K562 (cell line): Measurements from ENCODE around the gene SCARF2. TPM values are rescaled to one million over a fixed set of nuclear protein-coding genes. Genes with fewer than 3 reads are reported as not detected.

Source experiments
- ATAC-seq: fragments of 200-7000 bp; cut with Tn5 transposase; 3 replicates; pipeline ENCODE4 v1.9.1; 2020; ENCODE audit warnings: moderate library complexity
- BruUV-seq: library from RNA; stranded (reverse); fragments of 400-500 nt; replicated peaks from 2 replicates; lab custom pipeline; 2021; lab: Mats Ljungman, UMichigan
- CTCF ChIA-PET: fragments of 300-600 bp; formaldehyde crosslinking; extraction: SDS; loops from one replicate; lab custom pipeline; 2021; ENCODE audit warnings: low intra/inter-chr PET ratio; lab: Yijun Ruan, JAX
- POLR2A ChIA-PET: fragments of 300-600, 350-650 bp; sonication (Branson Sonifier 250); formaldehyde crosslinking; extraction: SDS; loops from one replicate; lab custom pipeline; 2021; ENCODE audit warnings: antibody characterized with exemption, inconsistent platforms; lab: Yijun Ruan, JAX
- DNase-seq, 4 experiments: peaks; one replicate each; pipeline versions ENCODE4 v3.0.0 to v3.0.0-alpha.2; 2011 to 2018; ENCODE audit warnings: low spot score in 3 of 4, mixed read lengths in 3 of 4; ENCODE audit errors: extremely low read depth in 1 of 4
- FAIRE-seq: peaks from 2 replicates; lab custom pipeline; 2011; peaks lifted over from hg19 to GRCh38; lab: Jason Lieb, UNC
- H2AFZ ChIP-seq: 2 replicates; pipeline ENCODE4 v1.6.0; 2011; ENCODE audit warnings: low read depth, low read length, control low read depth, inconsistent platforms
- H3K27ac ChIP-seq: fragments of 200-600 bp; 3 replicates; pipeline ENCODE4 v1.8.0; 2011; ENCODE audit warnings: low read depth, mild to moderate bottlenecking, control low read depth, inconsistent platforms, low read length, moderate library complexity, mixed read lengths; ENCODE audit errors: extremely low read depth
- H3K27me3 ChIP-seq, 2 experiments: fragments of 300-600 bp in 1 of 2; 2 replicates in 1 of 2; 3 replicates in 1 of 2; pipeline versions ENCODE4 v1.6.0 to v1.8.0; 2011; ENCODE audit warnings: inconsistent platforms in 2 of 2, low read length in 2 of 2, mild to moderate bottlenecking in 1 of 2, mixed read lengths in 1 of 2, moderate library complexity in 1 of 2; ENCODE audit not compliant: control insufficient read depth in 2 of 2, insufficient read depth in 2 of 2
- H3K36me3 ChIP-seq: fragments of 300-600 bp; 3 replicates; pipeline ENCODE4 v1.8.0; 2011; ENCODE audit warnings: mild to moderate bottlenecking, low read length, inconsistent platforms; ENCODE audit not compliant: control insufficient read depth, insufficient read depth
- H3K4me1 ChIP-seq, 2 experiments: fragments of 200-600 bp in 1 of 2; replicated peaks in 1 of 2; 2 replicates in 1 of 2; 3 replicates in 1 of 2; pipeline versions ENCODE4 v1.5.1 to v1.8.0; 2011; ENCODE audit warnings: inconsistent platforms in 2 of 2, low read length in 2 of 2, mild to moderate bottlenecking in 1 of 2, mixed read lengths in 1 of 2, moderate library complexity in 1 of 2; ENCODE audit not compliant: control insufficient read depth in 2 of 2, insufficient read depth in 2 of 2
- H3K4me2 ChIP-seq: 2 replicates; pipeline ENCODE4 v1.6.1; 2011; ENCODE audit warnings: low read length, control low read depth, inconsistent platforms, mixed read lengths; ENCODE audit not compliant: insufficient read depth
- H3K4me3 ChIP-seq: fragments of 200-600 bp; sonication (generic), shearing (Covaris generic); 2 replicates; pipeline ENCODE4 v1.5.1; 2016; ENCODE audit warnings: control low read depth, inconsistent platforms
- H3K79me2 ChIP-seq: fragments of 200-600 bp; 3 replicates; pipeline ENCODE4 v1.8.0; 2011; ENCODE audit warnings: low read length, inconsistent platforms; ENCODE audit not compliant: control insufficient read depth, insufficient read depth
- H3K9ac ChIP-seq, 2 experiments: 2 replicates each; pipeline versions ENCODE4 v1.6.0 to v1.6.1; 2011; ENCODE audit warnings: low read depth in 2 of 2, low read length in 2 of 2, control low read depth in 1 of 2, inconsistent platforms in 1 of 2, mild to moderate bottlenecking in 1 of 2, mixed read lengths in 1 of 2; ENCODE audit not compliant: insufficient read depth in 1 of 2
- H3K9me1 ChIP-seq: one replicate; pipeline ENCODE4 v1.6.0; 2011; ENCODE audit warnings: inconsistent platforms, mild to moderate bottlenecking, low read length, moderate library complexity; ENCODE audit not compliant: control insufficient read depth, insufficient read depth
- H3K9me3 ChIP-seq: replicated peaks from 2 replicates; pipeline ENCODE4 v1.5.1; 2011; ENCODE audit warnings: low read depth, low read length, inconsistent platforms; ENCODE audit not compliant: control insufficient read depth, insufficient read depth
- H4K20me1 ChIP-seq: replicated peaks from 2 replicates; pipeline ENCODE4 v1.6.1; 2011; ENCODE audit warnings: low read length, inconsistent platforms, mixed read lengths; ENCODE audit not compliant: control insufficient read depth, insufficient read depth
- CAMTA2 ChIP-seq: fragments of 250-450 bp; sonication (Bioruptor Pico); conservative IDR thresholded peaks from 2 replicates; pipeline ENCODE4 v1.5.1; 2022
- CBFB ChIP-seq: sonication (generic); formaldehyde crosslinking; IDR thresholded peaks from 2 replicates; pipeline ENCODE4 v1.4.0; 2020; ENCODE audit warnings: mild to moderate bottlenecking, missing genetic modification reagents
- HDGF ChIP-seq: fragments of 450-650 bp; IDR thresholded peaks from 2 replicates; pipeline ENCODE4 v1.6.1; 2016
- KAT2B ChIP-seq: IDR thresholded peaks from one replicate; pipeline ENCODE4 v1.6.1; 2012; ENCODE audit warnings: low read depth, mild to moderate bottlenecking, control low read depth, inconsistent platforms, low read length, moderate library complexity
- RBM22 ChIP-seq: fragments of 200-400 bp; formaldehyde crosslinking; IDR thresholded peaks from 2 replicates; pipeline ENCODE4 v1.6.1; 2018; ENCODE audit warnings: low read length, low read depth; ENCODE audit not compliant: poor library complexity, severe bottlenecking
- SAFB ChIP-seq: fragments of 200-400 bp; formaldehyde crosslinking; IDR thresholded peaks from 2 replicates; pipeline ENCODE4 v1.6.1; 2017; ENCODE audit warnings: low read depth, low read length, borderline replicate concordance
- SAP30 ChIP-seq: fragments of 200-600 bp; sonication (generic); IDR thresholded peaks from 2 replicates; pipeline ENCODE4 v1.6.1; 2012; ENCODE audit warnings: borderline replicate concordance, low read depth, mild to moderate bottlenecking, moderate library complexity, low read length, control low read depth, inconsistent platforms; ENCODE audit not compliant: insufficient read depth, poor library complexity, severe bottlenecking
- TRIM28 ChIP-seq: fragments of 450-650 bp; IDR thresholded peaks from 2 replicates; pipeline ENCODE4 v1.6.1; 2017
- ZNF12 ChIP-seq: sonication (generic); formaldehyde crosslinking; IDR thresholded peaks from 2 replicates; pipeline ENCODE4 v1.4.0; 2020; ENCODE audit warnings: mild to moderate bottlenecking, missing genetic modification reagents
- ZNF583 ChIP-seq: fragments of 250-450 bp; sonication (Bioruptor Pico); IDR thresholded peaks from 2 replicates; pipeline ENCODE4 v1.4.0; 2020
- WGBS: fragments of 100-300 bp; shearing (Covaris generic); methylation state at CpG from one replicate; pipeline ENCODE4 v1.1.6; 2016; ENCODE audit warnings: low coverage, mixed read lengths; ENCODE audit not compliant: insufficient coverage; ENCODE audit errors: missing lambda C conversion rate; 5-methylcytosine and 5-hydroxymethylcytosine counted together
- in situ Hi-C: fragments of 300-500 bp; cut with MboI; formaldehyde crosslinking; loops from 4 replicates; pipeline ENCODE4 v1.15.0; 2018; ENCODE audit warnings: inconsistent platforms, mixed read lengths
- intact Hi-C: fragments of 100-400 bp; cut with micrococcal nuclease; formaldehyde crosslinking; loops from 2 replicates; pipeline ENCODE4 v1.14.2; 2022
- polyA plus RNA-seq, 8 experiments: library from polyadenylated mRNA; depleted of rRNA in 4 of 8; stranded (reverse) in 5 of 8; unstranded in 3 of 8; fragments of >200 nt; fragmentation: Nextera tagmentation in 2 of 8; fragmentation: Illumina TruSeq in 1 of 8; extraction: Ambion mirVana in 2 of 8; extraction: Trizol in 1 of 8; gene quantifications; 2 replicates each; pipeline versions ENCODE4 v1.2.1 to v1.2.3, GENCODE V29; 2011 to 2014; ENCODE audit warnings: inconsistent platforms in 1 of 8, missing spikeins in 1 of 8
- total RNA-seq, 7 experiments: library from RNA; depleted of rRNA in 6 of 7; stranded (reverse); fragments of >200 nt in 6 of 7; fragmentation: Illumina TruSeq in 2 of 7; extraction: Trizol in 2 of 7; gene quantifications; 2 replicates each; pipeline versions ENCODE4 v1.2.1 to v1.2.3, GENCODE V29; 2011 to 2021; ENCODE audit warnings: low replicate concordance in 1 of 7
- TF ChIP-seq, protein P1 (sequence below): sonication (generic); formaldehyde crosslinking; IDR thresholded peaks from 2 replicates; pipeline ENCODE4 v1.8.1; 2023; ENCODE audit warnings: mild to moderate bottlenecking, missing genetic modification reagents
- TF ChIP-seq, protein P2 (sequence below): IDR thresholded peaks from 2 replicates; pipeline ENCODE4 v1.6.1; 2011; ENCODE audit not compliant: insufficient read length; ENCODE audit errors: extremely low read depth
- TF ChIP-seq, protein P3 (sequence below): fragments of 200-800 bp; sonication (Bioruptor generic); IDR thresholded peaks from 2 replicates; pipeline ENCODE4 v1.6.1; 2016; ENCODE audit warnings: missing genetic modification characterization, missing compliant biosample characterization

SCARF2 gene
- total and polyA plus RNA-seq, 9 of the 15 experiments (the other 6 are each of a cell fraction or from before 2014, with no cell fraction given): 0.06 to 0.32 (median 0.21) TPM; not detected in 5

DNA sequence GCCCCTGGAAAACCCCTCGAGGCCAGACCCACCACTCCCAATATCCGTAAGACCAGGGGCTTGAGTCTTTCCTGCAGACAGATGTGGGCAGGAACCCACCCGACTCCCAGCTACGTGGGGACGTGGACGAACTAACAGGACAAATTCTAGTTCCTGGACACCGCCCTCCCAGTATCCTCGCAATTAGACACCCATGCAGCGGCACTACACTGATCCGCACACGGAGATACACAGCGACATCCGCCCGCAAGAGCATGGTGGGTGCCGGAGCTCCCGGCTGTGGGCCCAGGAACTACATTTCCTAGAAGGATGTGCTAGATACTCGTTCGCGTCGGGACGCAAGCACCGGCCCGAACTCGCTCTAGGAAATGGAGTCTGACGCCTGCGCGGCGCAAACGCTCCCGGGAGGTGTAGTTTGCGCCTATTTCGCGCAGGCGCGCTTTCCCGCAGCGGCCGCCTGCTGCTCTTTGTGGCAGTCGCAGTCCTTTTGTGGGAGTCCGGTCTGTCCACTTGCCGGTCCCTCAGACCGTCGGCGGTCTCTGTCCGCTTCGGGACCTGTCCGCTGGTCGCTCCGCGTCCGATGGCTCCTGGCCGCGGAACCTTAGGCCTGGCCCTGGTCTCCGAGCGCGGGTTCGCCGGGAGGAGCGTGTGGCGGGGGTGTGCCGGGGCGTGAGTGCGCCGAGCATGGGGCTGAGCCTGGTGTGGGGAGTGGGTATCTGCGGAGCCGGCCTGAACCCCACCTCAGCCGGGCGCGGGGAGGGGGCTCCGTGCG is 43.7 kb downstream of the SCARF2 start, which contains the start of gene ZNF74:
Gene ZNF74 (plus strand): TSS at position 447 of the 772 bp plus-strand sequence. CDS start 478 bp downstream, outside the sequence.
- H3K4me1 ChIP-seq: peaks cover 16 to 35% of the 10 kb centered on the region in 2 experiments
- 2% methylated on average over 71 of the region's 71 CpGs for WGBS
- H3K4me3 ChIP-seq: peak within 1 kb of the TSS; percentile 52
- H3K79me2 ChIP-seq: peaks cover 17% of the 10 kb centered on the region
- intact Hi-C loops (loop anchor here (2.0 kb wide), 1 partner anchor 73 kb away; the partner anchor contains the start of gene DGCR6L), in situ Hi-C loops (loop anchor here (10.0 kb wide), 1 partner anchor 49 kb away; no protein-coding TSS in a partner anchor)
- peak; percentile 93 for FAIRE-seq
- ChIA-PET POLR2A (interaction anchor here (0.6 to 7.0 kb wide), 20 partner anchors 9 to 1249 kb away, joined by 3 to 84 read pairs (median 4); partner anchors contain the start of genes DGCR6L and ESS2), CTCF (interaction anchor here (0.5 to 0.6 kb wide), 2 partner anchors 19 to 115 kb away, joined by 3 read pairs; no protein-coding TSS in a partner anchor)
- no TSS peak for BruUV-seq
- H2AFZ ChIP-seq: peak within 1 kb of the TSS; percentile 92
- no peaks in the 10 kb centered on the region for H4K20me1 ChIP-seq
- peaks cover 5% of the 10 kb centered on the region for H3K9me3 ChIP-seq
- no peaks in the 10 kb centered on the region for H3K9me1 ChIP-seq
- H3K27me3 ChIP-seq: peaks cover 9 to 25% of the 10 kb centered on the region in 2 experiments
- ATAC-seq: peak; percentile 96
- H3K27ac ChIP-seq: peak within 1 kb of the TSS; percentile 62
- peak within 1 kb of the TSS; percentile 90 for H3K4me2 ChIP-seq
- peak within 1 kb of the TSS; percentile 72 to 96 for H3K9ac ChIP-seq
- peaks cover 7% of the 10 kb centered on the region; the same call in 1 of the 3 replicates for H3K36me3 ChIP-seq
- DNase-seq: peak; percentile 97 to 100 (median 98)
- TF ChIP-seq CBFB (CRISPR knock-in tag): no peak
- TF ChIP-seq SAFB: peak; percentile 75; the same call in 1 of the 2 replicates
- TF ChIP-seq ZNF583 (CRISPR knock-in tag): peak; percentile 61; the same call in 1 of the 2 replicates
- peak; percentile 99 for TF ChIP-seq SAP30
- peak; percentile 80 for TF ChIP-seq KAT2B
- TF ChIP-seq, protein P1, sequence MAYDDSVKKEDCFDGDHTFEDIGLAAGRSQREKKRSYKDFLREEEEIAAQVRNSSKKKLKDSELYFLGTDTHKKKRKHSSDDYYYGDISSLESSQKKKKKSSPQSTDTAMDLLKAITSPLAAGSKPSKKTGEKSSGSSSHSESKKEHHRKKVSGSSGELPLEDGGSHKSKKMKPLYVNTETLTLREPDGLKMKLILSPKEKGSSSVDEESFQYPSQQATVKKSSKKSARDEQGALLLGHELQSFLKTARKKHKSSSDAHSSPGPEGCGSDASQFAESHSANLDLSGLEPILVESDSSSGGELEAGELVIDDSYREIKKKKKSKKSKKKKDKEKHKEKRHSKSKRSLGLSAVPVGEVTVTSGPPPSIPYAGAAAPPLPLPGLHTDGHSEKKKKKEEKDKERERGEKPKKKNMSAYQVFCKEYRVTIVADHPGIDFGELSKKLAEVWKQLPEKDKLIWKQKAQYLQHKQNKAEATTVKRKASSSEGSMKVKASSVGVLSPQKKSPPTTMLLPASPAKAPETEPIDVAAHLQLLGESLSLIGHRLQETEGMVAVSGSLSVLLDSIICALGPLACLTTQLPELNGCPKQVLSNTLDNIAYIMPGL (CRISPR knock-in tag): peak; percentile 96
- TF ChIP-seq, protein P2, sequence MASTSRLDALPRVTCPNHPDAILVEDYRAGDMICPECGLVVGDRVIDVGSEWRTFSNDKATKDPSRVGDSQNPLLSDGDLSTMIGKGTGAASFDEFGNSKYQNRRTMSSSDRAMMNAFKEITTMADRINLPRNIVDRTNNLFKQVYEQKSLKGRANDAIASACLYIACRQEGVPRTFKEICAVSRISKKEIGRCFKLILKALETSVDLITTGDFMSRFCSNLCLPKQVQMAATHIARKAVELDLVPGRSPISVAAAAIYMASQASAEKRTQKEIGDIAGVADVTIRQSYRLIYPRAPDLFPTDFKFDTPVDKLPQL: no peak
- TF ChIP-seq ZNF12 (CRISPR knock-in tag): no peak
- TF ChIP-seq, protein P3, sequence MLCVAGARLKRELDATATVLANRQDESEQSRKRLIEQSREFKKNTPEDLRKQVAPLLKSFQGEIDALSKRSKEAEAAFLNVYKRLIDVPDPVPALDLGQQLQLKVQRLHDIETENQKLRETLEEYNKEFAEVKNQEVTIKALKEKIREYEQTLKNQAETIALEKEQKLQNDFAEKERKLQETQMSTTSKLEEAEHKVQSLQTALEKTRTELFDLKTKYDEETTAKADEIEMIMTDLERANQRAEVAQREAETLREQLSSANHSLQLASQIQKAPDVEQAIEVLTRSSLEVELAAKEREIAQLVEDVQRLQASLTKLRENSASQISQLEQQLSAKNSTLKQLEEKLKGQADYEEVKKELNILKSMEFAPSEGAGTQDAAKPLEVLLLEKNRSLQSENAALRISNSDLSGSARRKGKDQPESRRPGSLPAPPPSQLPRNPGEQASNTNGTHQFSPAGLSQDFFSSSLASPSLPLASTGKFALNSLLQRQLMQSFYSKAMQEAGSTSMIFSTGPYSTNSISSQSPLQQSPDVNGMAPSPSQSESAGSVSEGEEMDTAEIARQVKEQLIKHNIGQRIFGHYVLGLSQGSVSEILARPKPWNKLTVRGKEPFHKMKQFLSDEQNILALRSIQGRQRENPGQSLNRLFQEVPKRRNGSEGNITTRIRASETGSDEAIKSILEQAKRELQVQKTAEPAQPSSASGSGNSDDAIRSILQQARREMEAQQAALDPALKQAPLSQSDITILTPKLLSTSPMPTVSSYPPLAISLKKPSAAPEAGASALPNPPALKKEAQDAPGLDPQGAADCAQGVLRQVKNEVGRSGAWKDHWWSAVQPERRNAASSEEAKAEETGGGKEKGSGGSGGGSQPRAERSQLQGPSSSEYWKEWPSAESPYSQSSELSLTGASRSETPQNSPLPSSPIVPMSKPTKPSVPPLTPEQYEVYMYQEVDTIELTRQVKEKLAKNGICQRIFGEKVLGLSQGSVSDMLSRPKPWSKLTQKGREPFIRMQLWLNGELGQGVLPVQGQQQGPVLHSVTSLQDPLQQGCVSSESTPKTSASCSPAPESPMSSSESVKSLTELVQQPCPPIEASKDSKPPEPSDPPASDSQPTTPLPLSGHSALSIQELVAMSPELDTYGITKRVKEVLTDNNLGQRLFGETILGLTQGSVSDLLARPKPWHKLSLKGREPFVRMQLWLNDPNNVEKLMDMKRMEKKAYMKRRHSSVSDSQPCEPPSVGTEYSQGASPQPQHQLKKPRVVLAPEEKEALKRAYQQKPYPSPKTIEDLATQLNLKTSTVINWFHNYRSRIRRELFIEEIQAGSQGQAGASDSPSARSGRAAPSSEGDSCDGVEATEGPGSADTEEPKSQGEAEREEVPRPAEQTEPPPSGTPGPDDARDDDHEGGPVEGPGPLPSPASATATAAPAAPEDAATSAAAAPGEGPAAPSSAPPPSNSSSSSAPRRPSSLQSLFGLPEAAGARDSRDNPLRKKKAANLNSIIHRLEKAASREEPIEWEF (CRISPR knock-in tag): no peak
- TF ChIP-seq HDGF: no peak
- TF ChIP-seq RBM22: no peak
- TF ChIP-seq TRIM28: no peak
- peak; percentile 86; the same call in 1 of the 2 replicates for TF ChIP-seq CAMTA2
